HG03520 (cell line): ENCODE results near the gene ANO4.
A peak's percentile ranks its signal among the peaks of the same experiment; 100 is the strongest.
"Not testable (repeated sequence)": the region's sequence is repeated elsewhere in the genome, so short reads cannot be mapped to it uniquely, and the experiment has no call there.

ENCODE experiments used
- ATAC-seq: cut with Tn5 transposase; IDR thresholded peaks from one replicate; pipeline ENCODE4 v1.9.1; 2021; ENCODE audit warnings: mild to moderate bottlenecking, moderate library complexity; ENCODE audit not compliant: unreplicated experiment

The ANO4 gene

GRCh38 chr12:101038289-101038871, 243.8 kb downstream of the ANO4 start:
- peak; percentile 79 for ATAC-seq

GRCh38 chr12:101039848-101040531, 245.4 kb downstream of the ANO4 start:
- ATAC-seq = no peak

DNA sequence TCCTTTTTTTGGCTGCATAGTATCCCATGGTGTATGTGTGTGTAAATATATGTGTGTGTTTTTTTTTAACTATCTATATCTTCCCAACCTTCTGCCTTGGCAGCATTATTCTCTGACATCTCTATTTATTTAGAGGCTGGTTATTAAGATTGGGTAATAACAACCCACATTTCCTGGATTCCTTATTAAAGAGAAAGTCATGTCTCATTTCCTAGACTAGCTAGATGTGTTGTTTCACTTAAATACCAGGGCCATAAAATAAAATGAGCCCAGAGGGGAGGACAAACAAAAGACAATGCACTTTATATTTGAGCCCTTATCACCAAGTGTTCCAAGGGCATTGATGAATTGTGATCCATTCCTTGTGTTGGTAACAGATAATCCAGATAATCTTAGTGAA, 246.4 kb downstream of the ANO4 start:
- ATAC-seq = no peak

GRCh38 chr12:101042211-101042610, 247.6 kb downstream of the ANO4 start:
- ATAC-seq = no peak

DNA sequence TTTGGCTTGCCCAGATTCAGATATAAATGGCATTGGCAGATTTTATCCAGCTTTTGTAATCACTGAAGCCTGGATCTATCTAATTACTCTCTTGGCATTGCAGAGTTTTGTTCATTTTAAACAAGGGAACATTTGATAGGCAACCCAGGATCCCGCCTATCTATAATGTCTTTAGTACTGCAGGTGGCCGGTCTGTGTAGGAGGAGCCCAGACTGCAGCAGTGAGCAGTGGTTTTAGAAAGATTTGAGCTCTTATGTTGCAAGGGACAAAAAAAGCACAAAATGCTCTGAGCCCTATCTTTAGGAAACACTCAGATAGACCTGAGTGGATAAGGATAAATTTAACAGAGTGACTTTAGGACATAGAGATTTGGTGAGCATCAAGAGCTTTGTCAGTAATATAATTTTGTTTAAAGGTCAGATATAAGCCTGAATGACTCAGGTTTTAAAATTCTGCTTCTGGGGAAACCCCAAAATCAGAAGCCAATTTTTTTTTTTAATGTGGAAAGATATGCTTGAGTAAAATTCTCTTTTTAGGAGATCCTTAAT, 250.0 kb downstream of the ANO4 start:
- no peak for ATAC-seq

DNA sequence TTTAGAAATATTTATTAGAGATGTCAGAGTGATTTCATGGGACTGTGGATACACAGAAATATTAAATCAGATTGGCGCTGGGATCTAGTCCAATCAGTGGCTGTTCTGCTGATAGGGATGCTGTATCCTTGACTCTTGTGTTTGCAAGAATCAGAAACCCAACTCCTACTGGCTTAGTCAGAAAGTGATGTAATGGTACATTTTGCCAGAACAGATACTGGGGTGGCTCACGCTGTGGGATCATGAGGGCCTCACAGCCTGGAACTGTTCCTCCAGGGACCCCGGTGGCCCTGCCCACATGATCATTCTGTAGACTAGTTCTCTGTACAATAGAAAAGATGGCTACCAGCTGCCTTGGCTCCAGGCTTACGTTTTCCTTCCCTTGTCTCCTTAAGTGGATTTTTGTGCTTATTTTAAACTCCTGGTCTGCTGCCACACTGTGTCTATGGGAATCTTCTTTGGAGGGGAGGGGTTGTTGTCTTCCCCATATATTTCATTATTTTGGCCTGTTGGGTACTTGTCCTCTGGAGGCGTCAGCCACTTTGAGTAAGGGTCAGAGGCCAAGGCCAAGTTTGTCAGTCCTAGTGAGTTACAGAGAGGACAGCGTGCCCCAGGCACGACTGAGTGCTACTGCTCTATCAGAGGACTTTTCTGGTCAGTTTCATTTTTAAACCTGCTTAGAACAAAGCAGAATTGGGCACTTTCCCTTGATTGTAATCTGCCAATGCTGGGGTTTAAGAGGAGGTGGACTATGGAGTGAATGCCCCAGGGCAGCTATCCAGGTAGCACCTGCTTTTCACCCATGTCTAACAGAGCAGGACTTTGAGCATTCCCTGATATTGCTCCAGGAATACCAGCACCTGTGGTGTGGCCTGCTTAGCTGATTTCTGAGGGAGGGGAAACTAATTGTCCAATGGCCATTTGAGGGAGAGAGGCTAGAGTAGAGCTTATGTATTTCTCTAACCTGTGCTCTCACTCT, 251.2 kb downstream of the ANO4 start:
- no peak for ATAC-seq

GRCh38 chr12:101047652-101048051, 253.1 kb downstream of the ANO4 start:
- ATAC-seq = no peak

GRCh38 chr12:101050631-101051030, 256.1 kb downstream of the ANO4 start:
- no peak for ATAC-seq

- no peak for ATAC-seq
Observed at GRCh38 chr12:101051151-101051550, 256.6 kb downstream of the ANO4 start.

DNA sequence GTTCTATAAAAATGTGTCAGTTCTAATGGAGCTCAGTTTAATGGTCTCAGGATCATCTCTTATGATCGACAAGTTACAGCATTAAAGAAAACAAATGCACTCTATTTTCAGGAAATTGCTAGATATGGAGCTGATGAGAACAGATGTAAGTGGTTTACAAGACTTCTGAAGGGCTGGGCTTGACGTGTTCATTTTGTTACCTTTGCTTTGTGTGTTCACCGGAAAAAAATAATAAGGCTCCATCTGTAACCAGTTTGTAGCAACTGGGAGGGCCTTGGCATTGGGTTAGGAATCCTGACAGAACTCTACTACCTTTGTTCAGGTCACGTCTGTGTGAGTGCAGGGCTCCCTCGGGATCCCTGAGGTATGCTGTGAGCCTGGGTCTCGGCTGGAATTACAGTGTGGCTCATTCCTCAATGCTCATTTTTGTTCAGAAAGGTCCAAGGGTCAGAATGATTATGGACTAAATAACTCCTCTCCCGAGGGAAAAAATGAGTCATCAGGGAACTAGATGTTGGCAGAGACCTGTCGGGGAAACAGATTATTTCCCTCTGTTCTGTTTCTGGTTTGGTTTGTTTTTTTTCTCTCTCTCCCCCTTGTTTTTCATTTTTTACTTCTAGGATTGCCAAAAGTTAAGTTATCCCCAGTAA, 257.4 kb downstream of the ANO4 start:
- ATAC-seq = no peak

DNA sequence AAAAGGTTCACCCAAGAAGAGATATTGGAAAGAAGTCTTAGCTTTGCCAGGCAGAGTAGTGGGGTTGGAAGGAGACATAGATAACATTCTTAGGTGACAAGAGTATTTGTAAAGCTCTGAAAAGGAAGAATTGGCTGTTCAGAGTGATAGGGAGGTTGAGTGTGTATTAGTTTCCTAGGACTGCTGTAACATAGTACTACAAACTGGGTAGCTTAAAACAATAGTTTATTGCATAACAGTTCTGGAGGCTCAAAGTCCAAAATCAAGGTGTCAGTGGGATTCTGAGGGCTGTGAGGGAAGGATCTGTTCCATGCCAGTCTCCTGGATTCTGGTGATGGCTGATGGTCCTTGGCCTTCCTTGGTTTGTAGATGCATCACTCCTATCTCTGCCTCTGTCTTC, 258.6 kb downstream of the ANO4 start:
- ATAC-seq = no peak

GRCh38 chr12:101055940-101056339, 261.4 kb downstream of the ANO4 start:
- no peak for ATAC-seq

DNA sequence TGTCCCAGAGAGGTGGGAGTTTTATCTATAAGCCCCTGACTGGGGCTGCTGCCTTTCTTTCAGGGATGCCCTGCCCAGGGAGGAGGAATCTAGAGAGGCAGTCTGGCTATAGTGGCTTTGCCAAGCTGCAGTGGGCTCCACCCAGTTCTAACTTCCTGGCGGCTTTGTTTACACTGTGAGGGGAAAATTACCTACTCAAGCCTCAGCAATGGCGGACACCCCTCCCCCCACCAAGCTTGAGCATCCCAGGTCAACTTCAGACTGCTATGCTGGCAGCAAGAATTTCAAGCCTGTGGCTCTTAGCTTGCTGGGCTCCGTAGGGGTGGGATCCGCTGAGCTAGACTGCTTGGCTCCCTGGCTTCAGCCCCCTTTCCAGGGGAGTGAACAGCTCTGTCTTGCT, 267.9 kb downstream of the ANO4 start:
- not testable (repeated sequence) for ATAC-seq

GRCh38 chr12:101064721-101065120, 270.1 kb downstream of the ANO4 start:
- ATAC-seq = no peak

DNA sequence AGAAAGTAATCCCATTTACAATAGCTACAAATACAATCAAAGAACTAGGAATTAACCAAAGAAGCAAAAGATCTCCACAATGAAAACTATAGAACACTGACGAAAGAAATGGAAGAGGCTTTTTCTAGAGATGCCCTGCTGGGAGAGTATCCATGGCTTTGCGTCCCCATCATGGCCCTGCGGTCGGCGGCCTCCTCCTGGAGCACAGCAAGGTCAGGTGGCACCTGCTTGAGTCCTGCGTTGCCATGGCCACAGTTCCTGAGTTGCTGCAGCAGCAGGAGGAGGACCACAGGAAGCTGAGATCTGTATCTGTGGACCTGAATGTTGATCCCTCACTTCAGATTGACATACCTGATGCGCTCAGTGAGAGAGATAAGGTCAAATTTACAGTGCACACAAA, 271.9 kb downstream of the ANO4 start:
- ATAC-seq = no peak

DNA sequence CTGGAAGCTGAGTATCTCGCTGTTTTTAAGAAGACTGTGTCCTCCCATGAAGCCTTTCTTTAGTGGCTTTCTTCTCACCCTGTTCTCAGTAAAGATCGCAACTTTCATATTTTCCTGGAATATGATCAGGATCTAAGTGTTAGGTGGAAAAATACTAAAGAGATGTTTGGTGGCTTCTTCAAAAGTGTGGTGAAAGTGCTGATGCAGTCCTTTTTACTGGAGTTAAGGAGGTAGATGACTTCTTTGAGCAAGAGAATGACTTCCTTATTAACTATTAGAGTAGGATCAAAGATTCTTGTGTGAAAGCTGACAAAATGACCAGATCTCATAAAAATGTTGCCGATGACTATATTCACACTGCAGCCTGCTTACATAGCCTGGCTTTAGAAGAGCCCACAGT, 273.8 kb downstream of the ANO4 start:
- ATAC-seq = no peak

- no peak for ATAC-seq
Observed at GRCh38 chr12:101068836-101069235, 274.3 kb downstream of the ANO4 start.

- ATAC-seq = peak; percentile 41
Observed at GRCh38 chr12:101074940-101075680, 280.5 kb downstream of the ANO4 start.

- ATAC-seq = no peak
Observed at GRCh38 chr12:101076921-101077320, 282.3 kb downstream of the ANO4 start.
